Heart left ventricle (tissue), 13 donors: ENCODE data around the gene NEK7.

Experiments used
- CTCF ChIP-seq, 12 donors: fragments of 200-600 bp; sonication (generic) in 4 of 12; IDR thresholded peaks; one replicate each; pipeline versions ENCODE4 v1.5.0 to v1.8.0; 2018 to 2022; ENCODE audit warnings: antibody characterized with exemption in 12 of 12, mild to moderate bottlenecking in 5 of 12
- POLR2A ChIP-seq, 2 donors: fragments of 450-650 bp; IDR thresholded peaks; one replicate each; pipeline ENCODE4 v1.6.1; 2017; ENCODE audit warnings: antibody characterized with exemption in 2 of 2, mild to moderate bottlenecking in 2 of 2, moderate library complexity in 2 of 2
- donor health status: ischemic (EF 13 %, LVEDD 7.1; RV severe dilation, severe dysfunction).
- donor health status: DM: no; HTN: yes; CAD: no.
- donor health status: DM: no; HTN: no; CAD: no.
- donor health status: ischemic (EF 25% LVEDD 6.9; RV normal size, moderate dysfunction).
- donor health status: ischemic (EF 25% LVEDD 5.7; RV mildly dilated, moderate dysfunction).
- donor health status: ischemic (EF 35%, LVEDD 5.7; RV mildly dilated, moderate dysfunction).
- donor health status: nonischemic (EF 11% LVEDD 7.7; RV severe dilation, severe dysfunction).
- donor health status: DM: yes; HTN: yes; CAD: no.
- donor health status: PGD.
- donor health status: ischemic (EF 29% LVEDD 5.4; RV normal size, mild dysfunction).
- donor health status: nonischemic (EF 23%, LVEDD 6.1; RV moderate dilation, normal function).

DNA sequence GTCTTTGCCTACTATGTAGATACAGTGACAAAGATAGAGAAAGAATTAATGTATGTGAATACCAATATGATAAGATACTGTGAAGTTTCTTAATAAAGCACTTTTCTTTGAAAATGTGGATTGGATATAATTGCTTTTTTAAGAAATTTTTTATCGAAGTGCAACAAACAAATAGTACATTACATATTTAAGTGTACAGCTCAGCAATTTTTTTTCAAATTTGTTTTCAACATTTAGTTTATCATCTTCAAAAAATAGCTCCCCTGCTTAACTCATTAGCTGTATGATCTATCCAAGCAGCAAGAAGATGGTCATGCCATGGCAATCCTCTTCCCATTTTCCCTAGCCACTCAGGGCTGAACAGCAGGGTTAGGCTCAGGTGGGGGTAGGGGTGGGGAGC is 40.5 kb downstream of the NEK7 start:
- TF ChIP-seq CTCF (IDR thresholded peaks at IDR 0.05) (no peak), POLR2A (IDR thresholded peaks at IDR 0.05) (no peak)
